Measurements from ENCODE around the gene TEKT5. TPM values are rescaled to one million over a fixed set of nuclear protein-coding genes. Genes with fewer than 3 reads are reported as not detected.

The TEKT5 gene
- total RNA-seq, 4 donors from 2014 or later, result 0.51 to 0.94 TPM; not detected in 2

- TF ChIP-seq CTCF (IDR thresholded peaks at IDR 0.05; ENCODE audit: low read depth), result no peak
Observed at GRCh38 chr16:10611825-10612342, 82.8 kb downstream of the TEKT5 start.

- no peak for TF ChIP-seq CTCF (IDR thresholded peaks at IDR 0.05; ENCODE audit: low read depth)
Observed at GRCh38 chr16:10610499-10611184, 84.1 kb downstream of the TEKT5 start.

- TF ChIP-seq CTCF (IDR thresholded peaks at IDR 0.05; ENCODE audit: low read depth), result no peak
Observed at GRCh38 chr16:10609402-10609774, 85.3 kb downstream of the TEKT5 start.

GRCh38 chr16:10608687-10609401 lies 85.9 kb downstream of the TEKT5 start:
- no peak for TF ChIP-seq CTCF (IDR thresholded peaks at IDR 0.05; ENCODE audit: low read depth)

GRCh38 chr16:10607157-10607556 lies 87.6 kb downstream of the TEKT5 start:
- no peak for TF ChIP-seq CTCF (IDR thresholded peaks at IDR 0.05; ENCODE audit: low read depth)

- TF ChIP-seq CTCF (IDR thresholded peaks at IDR 0.05; ENCODE audit: low read depth), result no peak
Observed at GRCh38 chr16:10606607-10607006, 88.1 kb downstream of the TEKT5 start.

GRCh38 chr16:10605636-10606035 lies 89.1 kb downstream of the TEKT5 start:
- TF ChIP-seq CTCF (IDR thresholded peaks at IDR 0.05; ENCODE audit: low read depth), result no peak

Data from subcutaneous adipose tissue (tissue), 4 donors.